Measurements from ENCODE around the gene SIRT7. TPM values are rescaled to one million over a fixed set of nuclear protein-coding genes. Genes with fewer than 3 reads are reported as not detected.

Gene SIRT7
- total RNA-seq, 1 experiment from 2014 or later = 51.6 TPM

- peak overlapping the region; percentile 95 for H3K4me2 ChIP-seq (ENCODE audit: low read length)
- CTCF ChIA-PET = interaction anchor here (0.6 to 1.1 kb wide), 2 partner anchors 11 to 151 kb away, joined by 3 read pairs; no protein-coding TSS in a partner anchor
- DNase-seq = peak; percentile 77
Measured at GRCh38 chr17:81923302-81924260, 5.6 kb upstream of the SIRT7 start.

GRCh38 chr17:81922566-81923301, 4.8 kb upstream of the SIRT7 start:
- ATAC-seq (no peak), DNase-seq (no peak)
- H3K4me2 ChIP-seq (ENCODE audit: low read length) = peak overlapping the region; percentile 95
- no TSS peak for BruUV-seq (replicated peaks)
- POLR2A ChIA-PET (ENCODE audit: unreplicated experiment) = interaction anchor here (0.6 kb wide), 1 partner anchor 20 kb away, joined by 4 read pairs; no protein-coding TSS in a partner anchor
- no peaks in the 10 kb centered on the region for H3F3A ChIP-seq (ENCODE audit: low read length, unreplicated experiment)
- peak overlapping the region; percentile 93 for H3K27ac ChIP-seq (ENCODE audit: low read length)
- no peaks in the 10 kb centered on the region for H3K9me3 ChIP-seq (ENCODE audit: low read length)
- intact Hi-C loops (cut with micrococcal nuclease) = no loop called here
- H4K20me1 ChIP-seq (ENCODE audit: low read length) = no peaks in the 10 kb centered on the region
- peak overlapping the region; percentile 87 for H3K9ac ChIP-seq (ENCODE audit: low read length)
- peaks cover 80% of the 10 kb centered on the region for H3K79me2 ChIP-seq (ENCODE audit: low read length)
- no peak for TF ChIP-seq EZH2phosphoT487 (IDR thresholded peaks at IDR 0.05; ENCODE audit: borderline replicate concordance, low read length)
- no peak overlapping the region for H2AFZ ChIP-seq (ENCODE audit: low read length)
- H3K36me3 ChIP-seq (ENCODE audit: low read depth, low read length) = peaks cover 7% of the 10 kb centered on the region; the same call in 1 of the 2 replicates
- H3K4me1 ChIP-seq (ENCODE audit: insufficient read depth, low read length) = peaks cover 43% of the 10 kb centered on the region
- H3K27me3 ChIP-seq (ENCODE audit: low read length) = no peaks in the 10 kb centered on the region
- no peaks in the 10 kb centered on the region for H3K9me2 ChIP-seq (replicated peaks; ENCODE audit: low read length)
- peak overlapping the region; percentile 59; the same call in 1 of the 2 replicates for H3K4me3 ChIP-seq (ENCODE audit: low read length)
- CTCF ChIA-PET = no interaction called here

More at GRCh38 chr17:81923302-81924260, 5.6 kb upstream of the SIRT7 start:
- Histone ChIP-seq H4K20me1 (ENCODE audit: low read length) (no peaks in the 10 kb centered on the region), H3K27me3 (ENCODE audit: low read length) (no peaks in the 10 kb centered on the region), H3K27ac (ENCODE audit: low read length) (peak overlapping the region; percentile 93), H3K9ac (ENCODE audit: low read length) (peak overlapping the region; percentile 87), H3K4me3 (ENCODE audit: low read length) (peak overlapping the region; percentile 59), H3K9me2 (replicated peaks; ENCODE audit: low read length) (no peaks in the 10 kb centered on the region), H3K79me2 (ENCODE audit: low read length) (peaks cover 80% of the 10 kb centered on the region), H3K9me3 (ENCODE audit: low read length) (no peaks in the 10 kb centered on the region), H2AFZ (ENCODE audit: low read length) (peak overlapping the region; percentile 32; the same call in 1 of the 2 replicates), H3K4me1 (ENCODE audit: insufficient read depth, low read length) (peaks cover 40% of the 10 kb centered on the region), H3K36me3 (ENCODE audit: low read depth, low read length) (peaks cover 7% of the 10 kb centered on the region; the same call in 1 of the 2 replicates), H3F3A (ENCODE audit: low read length, unreplicated experiment) (no peaks in the 10 kb centered on the region)
- TF ChIP-seq EZH2 (IDR thresholded peaks at IDR 0.05; ENCODE audit: low read length, unreplicated experiment) (no peak), CTCF (conservative IDR thresholded peaks at IDR 0.05; ENCODE audit: low read depth, low read length) (0 out of 2 replicates have a peak, but pooled peaks have one; percentile 11), EZH2phosphoT487 (IDR thresholded peaks at IDR 0.05; ENCODE audit: borderline replicate concordance, low read length) (no peak)
- POLR2A ChIA-PET (ENCODE audit: unreplicated experiment) = interaction anchor here (0.6 kb wide), 1 partner anchor 19 kb away, joined by 4 read pairs; no protein-coding TSS in a partner anchor
- peak; percentile 23; the same call in 1 of the 2 replicates for ATAC-seq
- intact Hi-C loops (cut with micrococcal nuclease) = no loop called here
- BruUV-seq (replicated peaks) = no TSS peak

GRCh38 chr17:81921996-81922565, 4.1 kb upstream of the SIRT7 start:
- H3K4me2 ChIP-seq (ENCODE audit: low read length) = no peak overlapping the region
- BruUV-seq (replicated peaks) = no TSS peak
- peaks cover 7% of the 10 kb centered on the region; the same call in 1 of the 2 replicates for H3K36me3 ChIP-seq (ENCODE audit: low read depth, low read length)
- ChIA-PET POLR2A (ENCODE audit: unreplicated experiment) (no interaction called here), CTCF (no interaction called here)
- H2AFZ ChIP-seq (ENCODE audit: low read length) = no peak overlapping the region
- no peak overlapping the region for H3K4me3 ChIP-seq (ENCODE audit: low read length)
- H3K9me2 ChIP-seq (replicated peaks; ENCODE audit: low read length) = no peaks in the 10 kb centered on the region
- peaks cover 85% of the 10 kb centered on the region for H3K79me2 ChIP-seq (ENCODE audit: low read length)
- no peaks in the 10 kb centered on the region for H3F3A ChIP-seq (ENCODE audit: low read length, unreplicated experiment)
- intact Hi-C loops (cut with micrococcal nuclease) = no loop called here
- no peaks in the 10 kb centered on the region for H3K9me3 ChIP-seq (ENCODE audit: low read length)
- no peaks in the 10 kb centered on the region for H4K20me1 ChIP-seq (ENCODE audit: low read length)
- DNase-seq (no peak), ATAC-seq (no peak)
- no peaks in the 10 kb centered on the region for H3K27me3 ChIP-seq (ENCODE audit: low read length)
- H3K4me1 ChIP-seq (ENCODE audit: insufficient read depth, low read length) = peaks cover 44% of the 10 kb centered on the region
- TF ChIP-seq CTCF (conservative IDR thresholded peaks at IDR 0.05; ENCODE audit: low read depth, low read length) (no peak), EZH2phosphoT487 (IDR thresholded peaks at IDR 0.05; ENCODE audit: borderline replicate concordance, low read length) (no peak), EZH2 (IDR thresholded peaks at IDR 0.05; ENCODE audit: low read length, unreplicated experiment) (no peak)
- no peak overlapping the region for H3K9ac ChIP-seq (ENCODE audit: low read length)
- H3K27ac ChIP-seq (ENCODE audit: low read length) = no peak overlapping the region

All from PC-3 (cell line).